Suprapubic skin (tissue), 3 donors: ENCODE measurements around the gene LRIT2.

Experiments used
- CTCF ChIP-seq, 2 donors: fragments of 200-600 bp in 1 of 2; fragments of 450-650 bp in 1 of 2; sonication (generic) in 1 of 2; IDR thresholded peaks; one replicate each; pipeline ENCODE4 v1.5.1; 2016 to 2019; ENCODE audit warnings: antibody characterized with exemption in 2 of 2, mild to moderate bottlenecking in 1 of 2, moderate library complexity in 1 of 2
- POLR2AphosphoS5 ChIP-seq, 3 donors: sonication (generic); formaldehyde crosslinking; IDR thresholded peaks; one replicate each; pipeline ENCODE4 v1.6.1; 2017; ENCODE audit warnings: antibody characterized with exemption in 3 of 3

GRCh38 chr10:84247496-84247895 is 22.2 kb upstream of the LRIT2 start:
- no peak for TF ChIP-seq POLR2AphosphoS5 (IDR thresholded peaks at IDR 0.05)
- no peak for TF ChIP-seq CTCF (IDR thresholded peaks at IDR 0.05)
